NCI-H82 (cell line): Measurements from ENCODE around the gene CDC42EP4.
A peak's percentile ranks its signal among the peaks of the same experiment; 100 is the strongest.

ENCODE experiments used
- DNase-seq: peaks from one replicate; lab custom pipeline; 2025; lab: John Stamatoyannopoulos, UW

The CDC42EP4 gene

DNA sequence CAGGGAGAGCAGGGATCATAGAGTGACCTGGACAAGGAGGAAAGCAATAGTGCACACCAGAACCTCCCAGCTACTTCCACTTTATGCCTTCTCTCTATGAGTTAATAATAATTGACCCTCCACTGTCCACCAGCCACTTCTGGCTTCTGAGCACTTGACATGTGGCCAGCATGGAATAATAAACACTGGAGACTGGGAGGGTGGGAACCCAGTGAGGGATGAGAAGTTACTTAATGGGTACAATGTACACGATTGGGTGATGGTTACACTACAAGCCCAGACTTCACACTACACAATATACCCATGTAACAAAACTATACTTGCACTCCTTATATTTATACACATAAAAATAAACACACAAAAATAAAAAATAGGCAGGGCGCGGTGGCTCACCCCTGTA, 11.4 kb downstream of the CDC42EP4 start:
- DNase-seq, result no peak

GRCh38 chr17:73297934-73298861, 13.6 kb downstream of the CDC42EP4 start:
- DNase-seq, result peak; percentile 77

DNA sequence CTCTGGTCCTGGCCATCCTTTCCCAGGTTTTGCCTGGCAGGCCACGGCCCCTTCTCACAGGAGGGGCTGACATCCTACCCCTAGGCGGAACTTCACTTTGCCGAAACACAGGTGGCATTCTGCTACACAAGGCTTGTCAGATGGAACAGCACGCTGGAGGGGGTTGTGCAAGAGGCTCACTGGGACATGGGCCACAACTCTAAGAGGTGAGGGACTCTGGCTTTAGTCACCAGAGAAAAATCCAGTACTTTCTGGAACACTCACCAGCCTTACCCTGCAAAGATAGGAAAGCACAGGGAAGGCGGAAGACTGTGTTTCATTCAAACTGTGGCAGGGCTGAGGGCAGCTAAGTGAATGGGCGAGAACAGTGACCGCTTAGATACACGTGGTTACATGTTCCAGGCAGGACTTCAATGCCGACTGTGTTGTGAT, 18.3 kb downstream of the CDC42EP4 start:
- DNase-seq, result no peak

DNA sequence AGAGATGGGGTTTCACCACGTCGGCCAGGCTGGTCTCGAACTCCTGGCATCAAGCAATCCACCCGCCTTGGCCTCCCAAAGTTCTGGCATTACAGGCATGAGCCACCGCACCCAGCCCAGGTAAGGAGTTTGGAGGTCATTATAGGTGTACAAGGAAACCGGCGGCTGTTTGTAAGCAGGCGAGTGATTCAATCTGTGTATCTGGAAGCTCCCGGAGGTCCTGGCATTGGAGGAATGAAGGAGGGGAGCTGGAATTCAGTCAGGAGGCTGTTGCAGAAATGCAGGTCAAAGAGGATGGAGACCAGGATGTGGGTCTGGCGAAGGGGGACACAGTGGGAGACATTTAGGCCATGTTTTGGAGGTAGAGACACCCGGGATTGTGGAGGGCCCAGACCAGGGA, 18.8 kb downstream of the CDC42EP4 start:
- DNase-seq, result no peak

DNA sequence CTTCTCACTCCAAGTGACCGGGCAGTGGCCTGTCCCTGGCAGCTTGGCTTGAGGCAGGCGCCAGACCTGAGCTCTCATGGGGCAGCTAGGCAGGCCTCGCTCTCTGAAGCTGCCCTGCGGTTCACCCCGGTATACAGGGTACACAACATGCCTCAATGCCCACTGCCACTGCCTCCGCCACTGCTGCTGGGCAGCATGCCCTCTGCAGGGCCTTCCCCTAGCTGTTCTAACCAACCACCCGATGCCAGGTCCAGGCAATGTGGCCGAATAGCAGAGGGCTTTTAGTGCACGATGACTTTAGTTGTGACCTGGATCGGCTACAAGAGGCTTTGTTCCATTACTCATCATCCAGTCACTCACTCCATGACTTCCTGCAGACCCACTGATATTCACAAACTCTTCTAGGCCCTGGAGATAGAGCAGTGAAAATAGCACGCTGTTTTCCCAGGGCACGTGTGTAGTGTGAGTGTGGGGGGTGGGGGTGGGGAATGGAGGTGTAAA, 19.7 kb downstream of the CDC42EP4 start:
- DNase-seq, result no peak

DNA sequence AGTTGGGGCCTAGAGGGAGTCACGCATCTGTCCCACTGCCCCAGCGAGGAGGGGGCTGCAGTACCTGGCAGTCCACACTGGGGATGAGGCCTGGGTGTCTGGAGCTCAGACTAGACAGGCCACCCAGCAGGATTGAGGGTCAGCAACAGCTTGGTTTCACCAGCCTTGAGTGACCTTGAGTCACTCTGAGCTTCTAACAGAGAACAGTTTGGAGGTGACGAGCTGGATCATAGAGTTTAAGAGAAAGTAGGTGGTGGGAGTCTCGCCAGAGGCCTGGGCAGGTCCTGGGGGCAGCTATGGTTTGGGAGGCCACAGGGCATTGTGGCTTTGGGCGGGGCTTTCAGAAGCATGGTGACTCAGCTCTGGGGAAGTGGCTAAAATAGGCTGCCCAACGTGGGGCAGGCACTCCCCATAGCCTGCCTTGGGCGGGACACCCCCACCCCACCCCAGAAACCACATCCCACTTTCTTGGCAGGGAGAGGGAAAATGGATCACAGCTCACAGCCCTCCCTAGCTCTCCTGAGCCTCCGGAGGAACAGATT, 20.5 kb downstream of the CDC42EP4 start:
- no peak for DNase-seq

- no peak for DNase-seq
Observed at GRCh38 chr17:73290399-73291259, 21.2 kb downstream of the CDC42EP4 start.

GRCh38 chr17:73289549-73290254, 22.1 kb downstream of the CDC42EP4 start:
- DNase-seq, result no peak

- no peak for DNase-seq
Observed at GRCh38 chr17:73288534-73289302, 23.1 kb downstream of the CDC42EP4 start.

GRCh38 chr17:73286863-73287296, 24.9 kb downstream of the CDC42EP4 start:
- no peak for DNase-seq

GRCh38 chr17:73285916-73286862, 25.6 kb downstream of the CDC42EP4 start:
- DNase-seq, result peak; percentile 59

DNA sequence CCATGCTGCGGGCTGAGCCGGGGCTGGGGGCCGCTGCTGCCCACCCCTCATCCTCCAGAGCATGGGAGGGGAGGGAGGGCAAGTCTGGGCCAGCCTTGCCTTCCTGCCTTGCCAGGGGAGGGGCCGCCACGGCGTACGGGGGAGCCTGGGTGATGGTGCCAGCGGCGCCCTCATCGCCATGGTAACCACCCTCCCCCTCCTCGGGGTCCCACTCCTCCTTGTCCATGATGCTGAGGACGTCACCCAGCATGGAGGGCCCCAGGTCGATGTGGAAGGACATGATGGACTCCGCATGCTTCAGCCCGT, 26.2 kb downstream of the CDC42EP4 start:
- DNase-seq, result no peak

DNA sequence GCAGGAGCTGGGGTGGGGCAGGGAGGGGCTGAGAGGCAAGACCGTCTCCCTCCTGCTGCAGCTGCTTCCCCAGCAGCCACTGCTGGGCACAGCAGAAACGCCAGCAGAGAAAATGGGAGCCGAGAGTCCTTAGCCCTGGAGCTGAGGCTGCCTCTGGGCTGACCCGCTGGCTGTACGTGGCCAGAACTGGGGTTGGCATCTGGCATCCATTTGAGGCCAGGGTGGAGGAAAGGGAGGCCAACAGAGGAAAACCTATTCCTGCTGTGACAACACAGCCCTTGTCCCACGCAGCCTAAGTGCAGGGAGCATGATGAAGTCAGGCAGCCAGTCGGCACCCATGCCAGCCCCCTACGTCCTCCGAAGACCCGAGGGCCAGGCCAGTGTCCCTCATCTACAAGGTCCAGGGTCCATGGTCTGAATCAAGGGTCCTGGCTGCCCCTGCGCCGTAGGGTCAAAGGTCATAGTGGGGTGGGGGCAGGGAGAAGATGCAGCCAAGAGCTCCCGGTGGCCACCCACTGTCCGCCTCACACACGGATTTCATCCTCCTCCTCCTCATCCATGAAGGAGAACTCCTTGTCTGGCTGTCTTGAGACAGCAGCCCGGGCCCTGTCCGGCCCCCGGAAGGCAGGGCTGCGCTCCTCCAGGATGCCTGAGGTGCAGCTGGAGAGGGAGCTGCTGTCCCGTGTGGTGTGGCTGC, 26.7 kb downstream of the CDC42EP4 start:
- no peak for DNase-seq

DNA sequence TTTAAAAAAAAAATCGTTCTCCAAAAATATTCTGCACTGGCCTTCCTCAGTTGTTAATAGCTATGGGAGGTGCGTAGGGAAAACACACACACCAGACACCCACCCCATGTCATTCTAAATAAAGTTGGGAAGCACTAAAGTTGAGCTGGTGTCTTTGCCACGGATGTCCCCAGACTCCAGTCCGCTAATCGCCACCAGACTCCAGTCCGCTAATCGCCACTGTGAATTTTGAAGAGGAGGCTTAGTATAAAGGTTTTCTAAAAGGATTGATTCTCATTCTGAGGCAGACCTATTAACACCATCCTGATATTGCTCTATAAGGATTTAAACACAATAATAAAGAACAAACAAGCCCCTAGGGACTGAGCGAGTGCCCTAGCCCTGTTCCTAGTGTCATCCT, 27.4 kb downstream of the CDC42EP4 start:
- peak; percentile 82 for DNase-seq

DNA sequence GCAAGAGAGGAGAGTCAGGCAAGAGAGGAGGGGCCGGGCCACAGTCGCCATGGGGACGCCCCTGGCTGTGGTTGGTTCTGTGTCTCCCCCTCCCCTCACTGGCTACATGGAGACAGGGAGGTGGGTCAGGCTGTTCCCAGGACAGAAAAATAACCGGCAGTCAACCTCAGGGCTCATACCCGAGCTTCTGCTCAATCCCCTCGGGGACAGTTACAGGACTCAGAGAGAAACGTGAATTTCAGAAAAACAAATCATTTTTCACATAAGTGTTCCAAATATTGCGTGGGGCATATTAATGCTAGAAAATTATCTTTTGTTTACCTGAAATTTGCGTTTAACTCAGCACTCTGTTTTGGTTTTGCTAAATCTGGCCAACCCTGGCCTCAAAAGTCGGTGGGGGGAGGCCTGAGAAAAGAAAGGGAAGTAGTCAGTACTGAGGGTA, 27.9 kb downstream of the CDC42EP4 start:
- DNase-seq, result peak; percentile 72

- DNase-seq, result no peak
Observed at GRCh38 chr17:73283250-73283649, 28.6 kb downstream of the CDC42EP4 start.

GRCh38 chr17:73282629-73283028, 29.2 kb downstream of the CDC42EP4 start:
- DNase-seq, result peak; percentile 68

GRCh38 chr17:73281928-73282327, 29.9 kb downstream of the CDC42EP4 start:
- peak; percentile 34 for DNase-seq

DNA sequence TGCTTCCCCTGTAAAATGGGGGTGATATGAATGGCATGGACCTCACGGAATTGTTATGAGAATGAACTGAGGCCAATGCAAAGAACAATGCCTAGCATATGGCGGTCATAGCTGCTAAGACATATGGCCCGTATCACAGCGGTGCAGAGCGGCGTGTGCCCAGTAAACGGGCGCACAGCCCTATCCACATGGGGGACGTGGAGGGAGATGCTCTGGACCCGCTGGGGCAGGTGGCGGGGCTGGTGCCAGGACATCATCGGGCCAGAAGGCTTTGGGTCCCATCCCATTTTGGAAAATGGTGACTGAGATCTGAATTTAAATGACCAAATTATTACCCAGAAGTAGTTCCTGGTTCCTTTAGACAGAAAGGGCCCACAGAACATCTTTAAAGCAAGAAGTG, 31.6 kb downstream of the CDC42EP4 start:
- DNase-seq, result no peak
